Vagina (tissue), 2 donors: Measurements from ENCODE around the gene DHRSX. TPM values are rescaled to one million over a fixed set of nuclear protein-coding genes. Genes with fewer than 3 reads are reported as not detected.

Experiments
- DNase-seq, 2 donors: peaks; one replicate each; pipeline ENCODE4 v3.0.0-alpha.2; 2017; ENCODE audit errors: extremely low spot score in 2 of 2
- H3K27ac ChIP-seq: fragments of 200-600 bp; sonication (generic); one replicate; pipeline ENCODE4 v1.5.1; 2019
- H3K27me3 ChIP-seq: fragments of 200-600 bp; sonication (generic); one replicate; pipeline ENCODE4 v1.5.1; 2019
- H3K36me3 ChIP-seq, 2 donors: fragments of 200-600 bp; sonication (generic); one replicate each; pipeline ENCODE4 v1.5.1; 2017 to 2019
- H3K4me1 ChIP-seq: fragments of 200-600 bp; sonication (generic); one replicate; pipeline ENCODE4 v1.5.1; 2019
- H3K4me3 ChIP-seq, 2 donors: fragments of 200-600 bp; sonication (generic); 1 replicate in 1 of 2; 2 replicates in 1 of 2; pipeline ENCODE4 v1.5.1; 2016 to 2019
- H3K9me3 ChIP-seq: fragments of 200-600 bp; sonication (generic); one replicate; pipeline ENCODE4 v1.5.1; 2019
- POLR2A ChIP-seq, 2 donors: fragments of 450-650 bp; IDR thresholded peaks; one replicate each; pipeline ENCODE4 v1.6.1; 2017; ENCODE audit warnings: antibody characterized with exemption in 2 of 2, mild to moderate bottlenecking in 2 of 2, moderate library complexity in 2 of 2
- POLR2AphosphoS5 ChIP-seq, 2 donors: sonication (generic); formaldehyde crosslinking; IDR thresholded peaks; one replicate each; pipeline ENCODE4 v1.9.0; 2017; ENCODE audit warnings: antibody characterized with exemption in 2 of 2, mild to moderate bottlenecking in 2 of 2, low read depth in 1 of 2; ENCODE audit not compliant: insufficient read depth in 1 of 2
- intact Hi-C: fragments of 100-400 bp; cut with DNase I; formaldehyde crosslinking; loops from one replicate; pipeline ENCODE4 v1.15.1; 2023
- total RNA-seq: library from RNA; depleted of rRNA; stranded (reverse); fragments of >200 nt; gene quantifications from one replicate; pipeline ENCODE4 v1.2.3, GENCODE V29; 2016
- TF ChIP-seq, protein P1 (sequence below), 3 experiments: fragments of 450-650 bp in 2 of 3; fragments of 200-600 bp in 1 of 3; sonication (generic) in 1 of 3; IDR thresholded peaks; one replicate each; pipeline ENCODE4 v1.5.1; 2017 to 2019; ENCODE audit warnings: antibody characterized with exemption in 3 of 3, mild to moderate bottlenecking in 2 of 3, moderate library complexity in 2 of 3

DHRSX gene
- total RNA-seq, 1 donor from 2014 or later: 26.0 TPM

DNA sequence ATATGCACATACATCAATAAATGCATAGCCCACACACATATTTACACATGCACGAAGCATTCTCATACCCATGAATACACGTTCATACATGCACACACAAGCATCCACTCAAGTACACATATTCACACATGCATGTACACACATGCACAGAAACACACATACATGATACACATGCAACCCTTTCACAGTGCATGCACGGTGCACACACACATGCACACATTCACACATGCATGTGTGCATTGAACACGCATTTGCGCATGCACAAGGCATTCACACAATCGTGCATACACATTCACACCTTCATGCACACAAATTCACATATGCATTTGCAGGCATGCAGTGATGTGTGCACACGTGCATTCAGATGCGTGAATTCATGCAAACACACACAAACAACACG lies 324.5 kb downstream of the DHRSX start:
- Histone ChIP-seq H3K9me3 (no peaks in the 10 kb centered on the region), H3K27me3 (no peaks in the 10 kb centered on the region), H3K4me3 (no peak overlapping the region), H3K27ac (no peak overlapping the region), H3K36me3 (no peaks in the 10 kb centered on the region), H3K4me1 (no peaks in the 10 kb centered on the region)
- intact Hi-C loops: no loop called here
- TF ChIP-seq, protein P1, sequence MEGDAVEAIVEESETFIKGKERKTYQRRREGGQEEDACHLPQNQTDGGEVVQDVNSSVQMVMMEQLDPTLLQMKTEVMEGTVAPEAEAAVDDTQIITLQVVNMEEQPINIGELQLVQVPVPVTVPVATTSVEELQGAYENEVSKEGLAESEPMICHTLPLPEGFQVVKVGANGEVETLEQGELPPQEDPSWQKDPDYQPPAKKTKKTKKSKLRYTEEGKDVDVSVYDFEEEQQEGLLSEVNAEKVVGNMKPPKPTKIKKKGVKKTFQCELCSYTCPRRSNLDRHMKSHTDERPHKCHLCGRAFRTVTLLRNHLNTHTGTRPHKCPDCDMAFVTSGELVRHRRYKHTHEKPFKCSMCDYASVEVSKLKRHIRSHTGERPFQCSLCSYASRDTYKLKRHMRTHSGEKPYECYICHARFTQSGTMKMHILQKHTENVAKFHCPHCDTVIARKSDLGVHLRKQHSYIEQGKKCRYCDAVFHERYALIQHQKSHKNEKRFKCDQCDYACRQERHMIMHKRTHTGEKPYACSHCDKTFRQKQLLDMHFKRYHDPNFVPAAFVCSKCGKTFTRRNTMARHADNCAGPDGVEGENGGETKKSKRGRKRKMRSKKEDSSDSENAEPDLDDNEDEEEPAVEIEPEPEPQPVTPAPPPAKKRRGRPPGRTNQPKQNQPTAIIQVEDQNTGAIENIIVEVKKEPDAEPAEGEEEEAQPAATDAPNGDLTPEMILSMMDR (IDR thresholded peaks at IDR 0.05): no peak
- TF ChIP-seq POLR2AphosphoS5 (IDR thresholded peaks at IDR 0.05; ENCODE audit: insufficient read depth in 1 of 2, low read depth in 1 of 2) (no peak), POLR2A (IDR thresholded peaks at IDR 0.05) (no peak)
- no peak for DNase-seq

DNA sequence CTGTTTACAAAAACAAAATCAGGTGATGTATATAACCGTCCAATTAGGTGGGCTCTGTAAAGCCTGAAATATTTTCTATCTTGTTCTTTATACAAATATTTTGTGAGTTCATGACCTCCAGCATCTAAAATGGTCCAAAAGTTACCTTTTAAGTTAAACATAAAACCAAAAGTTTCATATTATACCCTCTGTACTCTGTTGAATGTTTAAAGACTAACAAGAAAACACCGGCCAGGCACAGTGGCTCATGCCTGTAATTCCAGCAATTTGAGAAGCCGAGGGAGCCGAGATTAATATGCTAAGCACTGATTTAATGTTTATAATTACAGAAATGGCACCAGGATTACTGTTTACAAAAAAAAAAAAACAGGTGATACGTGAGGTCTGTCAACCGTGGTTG lies 328.4 kb downstream of the DHRSX start:
- DNase-seq: no peak
- H3K27me3 ChIP-seq: no peaks in the 10 kb centered on the region
- intact Hi-C loops: no loop called here
- H3K9me3 ChIP-seq: no peaks in the 10 kb centered on the region
- no peaks in the 10 kb centered on the region for H3K36me3 ChIP-seq
- H3K4me3 ChIP-seq: no peak overlapping the region
- no peak for TF ChIP-seq POLR2AphosphoS5 (IDR thresholded peaks at IDR 0.05; ENCODE audit: insufficient read depth in 1 of 2, low read depth in 1 of 2)
- no peak for TF ChIP-seq POLR2A (IDR thresholded peaks at IDR 0.05)
- TF ChIP-seq, protein P1 (IDR thresholded peaks at IDR 0.05): no peak
- no peak overlapping the region for H3K27ac ChIP-seq
- H3K4me1 ChIP-seq: no peaks in the 10 kb centered on the region

Other genes starting within 250 kb of the DHRSX start
- gene ZBED1, start within 50 bp of the DHRSX start, total RNA-seq: 32.7 TPM
- gene CD99, start 190.3 kb upstream of the DHRSX start, total RNA-seq: 282 TPM